ENCODE measurements around the gene RPH3AL.

- TF ChIP-seq CTCF (IDR thresholded peaks at IDR 0.05) (no peak), POLR2A (IDR thresholded peaks at IDR 0.05) (no peak)
Measured at GRCh38 chr17:250487-251300, 101.9 kb downstream of the RPH3AL start.
